ENCODE results near the gene BBS10.
"Not testable (repeated sequence)": the region's sequence is repeated elsewhere in the genome, so short reads cannot be mapped to it uniquely, and the experiment has no call there.

BBS10 gene

GRCh38 chr12:76329606-76330005 is 18.6 kb downstream of the BBS10 start:
- DNase-seq, result no peak

- peak; percentile 94 for DNase-seq
Measured at GRCh38 chr12:76329159-76329558, 19.1 kb downstream of the BBS10 start.

- not testable (repeated sequence) for DNase-seq
Measured at GRCh38 chr12:76319595-76320319, 28.5 kb downstream of the BBS10 start.

GRCh38 chr12:76318773-76319594 is 29.2 kb downstream of the BBS10 start:
- no peak for DNase-seq

- DNase-seq, result no peak
Measured at GRCh38 chr12:76317976-76318375, 30.2 kb downstream of the BBS10 start.

- no peak for DNase-seq
Measured at GRCh38 chr12:76316468-76316867, 31.7 kb downstream of the BBS10 start.

- DNase-seq, result no peak
Measured at GRCh38 chr12:76313299-76313698, 34.9 kb downstream of the BBS10 start.

- no peak for DNase-seq
Measured at GRCh38 chr12:76312315-76312714, 35.9 kb downstream of the BBS10 start.

GRCh38 chr12:76311796-76312195 is 36.4 kb downstream of the BBS10 start:
- DNase-seq, result peak; percentile 84

- peak; percentile 78 for DNase-seq
Measured at GRCh38 chr12:76310110-76310509, 38.1 kb downstream of the BBS10 start.

GRCh38 chr12:76308866-76309265 is 39.3 kb downstream of the BBS10 start:
- no peak for DNase-seq

- no peak for DNase-seq
Measured at GRCh38 chr12:76307083-76307482, 41.1 kb downstream of the BBS10 start.

- no peak for DNase-seq
Measured at GRCh38 chr12:76303989-76304460, 44.2 kb downstream of the BBS10 start.

GRCh38 chr12:76303365-76303764 is 44.9 kb downstream of the BBS10 start:
- peak; percentile 40 for DNase-seq

- DNase-seq, result peak; percentile 39
Measured at GRCh38 chr12:76300297-76300665, 47.9 kb downstream of the BBS10 start.

GRCh38 chr12:76299536-76300296 is 48.5 kb downstream of the BBS10 start:
- DNase-seq, result peak; percentile 68

Measured in fibroblast of skin of back (primary cell).